ENCODE data around the gene GABRG2.

GABRG2 gene

GRCh38 chr5:162193012-162193411 is 125.4 kb downstream of the GABRG2 start:
- DNase-seq (ENCODE audit: low read depth), result no peak

GRCh38 chr5:162196351-162196750 is 128.8 kb downstream of the GABRG2 start:
- no peak for DNase-seq (ENCODE audit: low read depth)

GRCh38 chr5:162202285-162202880 is 134.8 kb downstream of the GABRG2 start:
- DNase-seq (ENCODE audit: low read depth), result no peak

Measured in stimulated activated CD8-positive, alpha-beta memory T cell treated with anti-CD3 and anti-CD28 coated beads, Interleukin-15, amount 100 ng/mL, for 1 hour (primary cell).